ENCODE data around the gene FUT7. TPM values are rescaled to one million over a fixed set of nuclear protein-coding genes. Genes with fewer than 3 reads are reported as not detected.

Gene FUT7
- total RNA-seq, 1 experiment from 2014 or later = not detected

DNA sequence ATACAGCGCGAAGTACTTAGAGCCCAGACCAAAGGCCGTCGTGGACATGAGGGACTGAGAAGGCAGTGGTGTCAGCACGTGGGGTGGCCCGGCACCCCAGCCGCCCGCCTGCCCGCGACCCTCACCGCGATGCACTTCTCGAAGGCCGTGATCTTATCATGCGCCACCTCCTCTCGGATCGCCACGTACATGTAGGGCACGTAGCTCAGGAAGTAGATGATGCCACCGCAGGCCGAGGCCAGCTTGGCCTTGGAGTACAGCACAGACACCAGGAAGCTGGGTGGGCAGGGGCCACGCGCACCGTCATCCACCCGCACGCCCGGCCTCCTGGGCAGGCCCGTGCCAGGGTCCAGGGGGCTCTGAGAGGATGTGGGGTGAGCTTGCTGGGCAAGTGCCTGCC is 14.8 kb downstream of the FUT7 start:
- Histone ChIP-seq H3T11ph (ENCODE audit: low read length) (no peak overlapping the region), H3K79me2 (ENCODE audit: insufficient read depth, low read length) (no peaks in the 10 kb centered on the region), H4K5ac (ENCODE audit: insufficient read length, low read depth, low read length) (no peak overlapping the region), H2BK5ac (ENCODE audit: insufficient read length, low read length) (no peak overlapping the region), H3K27ac (ENCODE audit: insufficient read length, low read depth, low read length) (no peak overlapping the region), H2BK12ac (ENCODE audit: insufficient read length, low read depth, low read length) (no peak overlapping the region), H2BK120ac (ENCODE audit: low read depth, low read length, poor library complexity, severe bottlenecking) (no peak overlapping the region), H3K18ac (ENCODE audit: insufficient read length, low read depth, low read length) (no peak overlapping the region), H4K91ac (ENCODE audit: insufficient read length, low read depth, low read length) (no peak overlapping the region), H3K4me2 (ENCODE audit: insufficient read depth, insufficient read length, low read length) (no peak overlapping the region), H4K20me1 (ENCODE audit: control insufficient read depth, insufficient read depth, insufficient read length) (peaks cover under 1% of the 10 kb centered on the region), H3K4ac (ENCODE audit: low read depth, low read length) (no peak overlapping the region), H3K56ac (ENCODE audit: insufficient read length, low read depth, low read length) (no peak overlapping the region), H3K9ac (ENCODE audit: extremely low read depth, insufficient read length, low read length) (no peak overlapping the region), H4K8ac (replicated peaks; ENCODE audit: insufficient read length, low read depth, low read length) (no peak overlapping the region), H3K14ac (ENCODE audit: insufficient read depth, low read length) (no peak overlapping the region), H3K79me1 (ENCODE audit: insufficient read depth, low read depth, low read length, poor library complexity, severe bottlenecking) (no peaks in the 10 kb centered on the region), H2AK5ac (ENCODE audit: insufficient read length, low read length) (no peak overlapping the region), H2BK15ac (ENCODE audit: low read depth, low read length) (no peak overlapping the region), H2AFZ (ENCODE audit: low read length) (no peak overlapping the region), H3K9me3 (ENCODE audit: control insufficient read depth, low read depth, low read length) (no peaks in the 10 kb centered on the region), H3K27me3 (ENCODE audit: insufficient read depth, low read length) (no peaks in the 10 kb centered on the region), H3K4me1 (ENCODE audit: insufficient read depth, low read length) (no peaks in the 10 kb centered on the region), H3K23ac (ENCODE audit: insufficient read length, low read depth, low read length) (no peak overlapping the region), H2BK20ac (ENCODE audit: low read depth, low read length, poor library complexity, severe bottlenecking) (no peak overlapping the region), H3K23me2 (ENCODE audit: insufficient read length, low read depth, low read length, poor library complexity, severe bottlenecking) (no peaks in the 10 kb centered on the region)
- peaks cover 4 to 13% (median 6%) of the 10 kb centered on the region in 3 experiments; a peak in 4 of 7 replicates for H3K36me3 Mint-ChIP-seq (ENCODE audit: insufficient read depth in 1 of 3, low read depth in 3 of 3)
- H3K27ac Mint-ChIP-seq = no peak overlapping the region
- H3K9me3 Mint-ChIP-seq = no peaks in the 10 kb centered on the region
- WGBS (ENCODE audit: extremely low coverage, insufficient read length, low lambda C conversion rate) = no CpG with 5 or more reads among the region's 28 CpGs
- H3K4me3 Mint-ChIP-seq = no peak overlapping the region; a peak in 1 of 5 replicates
- no peaks in the 10 kb centered on the region; a peak in 1 of 4 replicates for H3K4me1 Mint-ChIP-seq
- no peak for DNase-seq
- H3K27me3 Mint-ChIP-seq (ENCODE audit: low read depth) = no peaks in the 10 kb centered on the region
- TF ChIP-seq, protein P1, sequence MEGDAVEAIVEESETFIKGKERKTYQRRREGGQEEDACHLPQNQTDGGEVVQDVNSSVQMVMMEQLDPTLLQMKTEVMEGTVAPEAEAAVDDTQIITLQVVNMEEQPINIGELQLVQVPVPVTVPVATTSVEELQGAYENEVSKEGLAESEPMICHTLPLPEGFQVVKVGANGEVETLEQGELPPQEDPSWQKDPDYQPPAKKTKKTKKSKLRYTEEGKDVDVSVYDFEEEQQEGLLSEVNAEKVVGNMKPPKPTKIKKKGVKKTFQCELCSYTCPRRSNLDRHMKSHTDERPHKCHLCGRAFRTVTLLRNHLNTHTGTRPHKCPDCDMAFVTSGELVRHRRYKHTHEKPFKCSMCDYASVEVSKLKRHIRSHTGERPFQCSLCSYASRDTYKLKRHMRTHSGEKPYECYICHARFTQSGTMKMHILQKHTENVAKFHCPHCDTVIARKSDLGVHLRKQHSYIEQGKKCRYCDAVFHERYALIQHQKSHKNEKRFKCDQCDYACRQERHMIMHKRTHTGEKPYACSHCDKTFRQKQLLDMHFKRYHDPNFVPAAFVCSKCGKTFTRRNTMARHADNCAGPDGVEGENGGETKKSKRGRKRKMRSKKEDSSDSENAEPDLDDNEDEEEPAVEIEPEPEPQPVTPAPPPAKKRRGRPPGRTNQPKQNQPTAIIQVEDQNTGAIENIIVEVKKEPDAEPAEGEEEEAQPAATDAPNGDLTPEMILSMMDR (conservative IDR thresholded peaks at IDR 0.05) = no peak

Measured in H9 (cell line).